Iris pigment epithelial cell (primary cell): Measurements from ENCODE around the gene KRT86.
A peak's percentile ranks its signal among the peaks of the same experiment; 100 is the strongest.

Experiments used
- DNase-seq: peaks from one replicate; pipeline ENCODE4 v3.0.0-alpha.2; 2011; ENCODE audit warnings: low read depth

Gene KRT86

DNA sequence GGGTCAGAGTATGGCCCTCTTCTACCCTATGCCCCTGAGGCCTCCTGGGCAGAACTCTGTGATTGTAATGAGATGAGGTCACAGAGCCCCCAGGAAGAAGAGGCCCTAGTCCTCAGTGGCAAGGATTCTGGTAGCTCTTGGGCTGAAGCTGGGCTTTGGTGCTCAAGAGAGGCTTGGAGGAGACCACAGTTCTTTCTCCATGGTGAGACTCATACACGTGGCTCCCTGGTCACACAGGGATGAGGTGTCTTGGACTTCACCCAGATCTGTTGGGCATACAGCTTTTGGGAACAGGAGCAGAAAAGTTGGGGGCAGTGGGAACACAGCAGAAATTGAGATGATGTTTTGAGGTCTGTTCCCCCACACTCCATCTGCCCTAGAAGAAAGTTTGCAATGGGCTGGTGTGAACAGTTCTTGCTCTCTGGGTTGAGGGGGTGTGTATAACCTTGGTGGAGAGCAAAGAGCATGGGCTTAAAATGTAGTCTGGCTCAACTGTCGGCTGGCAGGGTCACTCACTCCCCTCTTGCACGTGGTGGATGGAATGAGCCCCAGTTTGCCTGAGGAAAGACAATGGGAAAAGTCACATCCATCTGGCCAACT is at the start of gene KRT86:
Gene KRT86, plus strand, starts transcription at position 125 of the 600 bp plus-strand sequence. CDS start 27,272 bp downstream, outside the sequence.
- no peak for DNase-seq

DNA sequence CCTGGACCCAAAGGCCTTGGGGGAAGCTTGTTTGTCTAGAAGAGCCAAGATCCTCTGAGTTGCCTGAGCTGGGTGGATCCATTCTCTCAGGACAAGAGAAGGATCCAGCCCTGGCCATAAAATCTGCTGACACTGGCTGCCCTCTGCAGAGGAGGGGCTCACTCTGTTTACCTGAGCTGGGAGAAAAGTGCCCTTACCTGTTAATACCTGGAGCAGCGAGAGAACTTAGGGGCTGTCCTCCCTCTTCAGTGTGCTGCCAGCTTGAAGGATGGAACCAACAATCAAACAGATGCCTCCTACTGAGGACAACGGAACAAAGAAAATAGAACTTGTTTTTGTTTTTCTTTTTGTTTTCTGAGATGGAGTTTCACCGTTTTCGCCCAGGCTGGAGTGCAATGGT is 48.7 kb upstream of the KRT86 start:
- DNase-seq, result no peak

DNA sequence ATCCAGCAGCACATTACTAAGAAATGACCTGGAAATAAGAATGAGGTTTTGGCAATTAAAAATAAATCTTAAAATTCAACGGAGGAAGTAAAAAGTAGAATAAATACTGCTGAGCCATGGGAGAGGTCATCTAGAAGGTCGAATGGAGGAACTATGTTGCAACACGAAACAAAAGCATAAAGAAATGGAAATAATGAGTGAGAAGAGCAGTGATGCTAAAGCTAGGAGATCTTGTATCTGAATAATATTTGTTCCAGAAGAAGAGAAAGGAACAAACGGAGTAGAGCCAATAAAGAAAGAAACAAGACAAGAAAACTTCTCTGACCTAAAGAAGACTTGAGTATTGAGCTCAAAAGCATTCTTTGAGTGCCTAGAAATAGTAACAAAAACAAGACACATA is 48.0 kb upstream of the KRT86 start:
- DNase-seq, result peak; percentile 63

DNA sequence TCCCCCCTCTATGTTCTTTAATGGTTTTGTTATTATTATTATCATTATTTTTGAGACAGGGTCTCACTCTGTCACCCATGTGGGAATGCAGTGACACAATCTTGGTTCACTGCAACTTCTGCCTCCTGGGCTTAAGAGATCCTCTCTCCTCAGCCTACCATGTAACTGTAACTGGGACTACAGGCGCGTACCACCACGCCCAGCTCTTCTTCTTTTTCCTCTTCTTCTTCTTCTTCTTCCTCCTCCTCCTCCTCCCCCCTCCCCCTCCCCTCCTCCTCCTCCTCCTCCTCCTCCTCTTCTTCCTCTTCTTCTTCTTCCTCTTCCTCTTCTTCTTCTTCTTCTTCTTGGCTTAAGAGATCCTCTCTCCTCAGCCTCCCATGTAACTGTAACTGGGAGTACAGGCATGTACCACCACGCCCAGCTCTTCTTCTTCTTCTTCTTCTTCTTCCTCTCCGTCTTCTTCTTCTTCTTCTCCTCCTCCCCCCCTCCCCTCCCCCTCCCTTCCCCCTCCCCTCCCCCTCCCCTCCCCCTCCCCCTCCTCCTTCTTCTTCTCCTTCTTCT is 46.8 kb upstream of the KRT86 start:
- no peak for DNase-seq

DNA sequence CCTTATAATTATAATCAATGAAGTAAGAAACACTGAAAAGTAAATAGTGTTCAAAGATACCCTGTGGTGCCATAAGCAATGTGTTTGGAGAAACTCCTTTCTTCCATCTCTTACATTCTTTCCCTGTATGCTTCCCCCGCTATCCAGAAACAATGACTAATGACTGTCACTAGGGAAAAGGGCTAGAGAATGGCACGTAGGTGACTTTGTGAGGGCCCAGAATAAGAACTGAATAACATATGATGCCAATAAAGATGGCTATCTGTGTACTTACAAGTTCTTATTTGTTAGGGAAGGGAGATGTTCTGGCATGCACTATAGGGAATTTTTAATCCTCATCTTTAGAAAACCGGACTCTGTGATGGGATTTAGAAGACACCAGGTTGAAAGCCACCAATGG is 46.1 kb upstream of the KRT86 start:
- no peak for DNase-seq

DNA sequence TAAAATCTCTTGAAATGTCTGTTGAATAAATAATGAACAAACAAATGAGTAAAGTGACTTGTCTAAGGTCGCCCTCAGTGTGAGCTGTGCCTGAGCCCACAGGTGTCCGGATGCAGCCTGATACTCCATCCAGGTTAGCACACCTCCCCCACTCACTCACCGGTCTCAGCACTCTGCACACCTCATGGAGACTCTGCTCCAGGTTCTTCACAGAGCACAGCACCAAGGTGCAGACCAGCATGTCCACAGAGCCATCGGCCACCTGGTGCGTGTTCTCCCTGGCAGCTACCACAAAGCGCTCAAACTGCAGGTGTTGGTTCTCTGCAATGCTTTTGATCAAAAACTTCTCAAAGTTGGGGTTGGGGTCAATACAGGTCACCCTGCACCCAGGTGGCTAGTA is 45.5 kb upstream of the KRT86 start:
- no peak for DNase-seq

DNA sequence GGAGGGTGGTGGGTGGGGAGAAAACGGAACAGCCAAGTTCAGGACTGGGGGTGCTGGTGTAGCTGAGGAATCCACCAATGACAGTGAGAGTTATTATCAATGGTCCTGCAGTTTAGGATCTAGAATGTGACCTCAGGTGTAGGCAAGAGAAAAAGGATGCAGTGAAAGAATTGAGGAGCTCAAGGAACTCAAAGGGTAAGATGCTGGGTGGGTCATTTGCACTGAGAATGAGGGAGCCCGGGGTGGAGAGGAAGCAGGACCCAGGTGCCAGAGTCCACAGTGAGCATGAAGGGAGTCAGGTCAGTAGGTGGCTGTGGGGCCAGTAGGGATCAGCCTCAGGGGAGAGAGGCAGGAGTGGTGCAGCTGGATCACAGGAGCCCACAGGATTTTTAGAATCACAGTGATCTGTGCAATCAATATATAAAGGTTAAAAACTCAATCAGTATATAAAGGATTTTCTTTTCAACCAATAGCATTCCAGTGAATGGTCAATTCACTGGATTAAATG is 44.6 kb upstream of the KRT86 start:
- no peak for DNase-seq

DNA sequence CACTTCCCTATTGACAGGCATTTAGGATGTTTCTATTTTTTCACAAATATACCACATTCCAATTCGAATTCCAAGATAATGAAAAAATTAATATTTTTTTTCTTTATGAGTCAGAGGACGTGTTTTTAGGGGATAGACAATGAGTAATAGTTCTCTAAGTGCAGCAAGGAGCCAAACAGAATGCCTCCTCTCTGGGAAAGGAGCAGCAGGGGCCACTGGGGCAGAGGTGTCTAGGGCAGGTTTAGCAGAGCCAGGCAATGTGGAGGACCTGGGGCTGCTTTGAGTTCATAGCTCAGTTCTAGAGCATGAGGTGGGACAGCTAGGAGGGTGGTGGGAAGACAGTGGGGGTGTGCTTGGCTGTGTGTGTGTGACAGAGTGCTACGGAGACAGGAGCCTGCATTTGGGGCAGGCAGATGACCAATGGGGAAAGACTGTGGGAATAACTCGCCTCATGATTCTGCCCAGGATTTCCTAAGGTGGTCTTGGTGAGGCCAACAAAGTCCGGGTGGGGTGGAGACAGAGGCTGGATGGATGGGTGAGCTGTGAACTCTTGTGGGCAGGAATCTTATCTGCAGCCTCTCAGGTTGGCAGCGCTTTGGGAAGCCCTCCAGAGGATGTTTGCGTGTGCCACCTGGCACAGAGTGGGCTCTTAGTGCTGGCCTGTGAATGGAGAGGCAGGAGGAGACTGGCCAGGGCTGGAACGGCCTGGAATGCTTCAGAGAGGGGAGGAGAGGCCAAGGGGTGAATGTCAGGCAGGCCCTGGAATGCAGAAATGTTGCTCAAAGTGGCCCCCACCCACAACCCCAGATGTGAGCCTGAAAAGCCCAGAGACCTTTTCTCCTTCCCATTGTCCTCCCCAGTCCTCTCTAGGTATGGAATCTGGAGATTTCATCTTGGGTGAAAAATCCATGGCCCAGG is 43.8 kb upstream of the KRT86 start:
- peak; percentile 88 for DNase-seq

DNA sequence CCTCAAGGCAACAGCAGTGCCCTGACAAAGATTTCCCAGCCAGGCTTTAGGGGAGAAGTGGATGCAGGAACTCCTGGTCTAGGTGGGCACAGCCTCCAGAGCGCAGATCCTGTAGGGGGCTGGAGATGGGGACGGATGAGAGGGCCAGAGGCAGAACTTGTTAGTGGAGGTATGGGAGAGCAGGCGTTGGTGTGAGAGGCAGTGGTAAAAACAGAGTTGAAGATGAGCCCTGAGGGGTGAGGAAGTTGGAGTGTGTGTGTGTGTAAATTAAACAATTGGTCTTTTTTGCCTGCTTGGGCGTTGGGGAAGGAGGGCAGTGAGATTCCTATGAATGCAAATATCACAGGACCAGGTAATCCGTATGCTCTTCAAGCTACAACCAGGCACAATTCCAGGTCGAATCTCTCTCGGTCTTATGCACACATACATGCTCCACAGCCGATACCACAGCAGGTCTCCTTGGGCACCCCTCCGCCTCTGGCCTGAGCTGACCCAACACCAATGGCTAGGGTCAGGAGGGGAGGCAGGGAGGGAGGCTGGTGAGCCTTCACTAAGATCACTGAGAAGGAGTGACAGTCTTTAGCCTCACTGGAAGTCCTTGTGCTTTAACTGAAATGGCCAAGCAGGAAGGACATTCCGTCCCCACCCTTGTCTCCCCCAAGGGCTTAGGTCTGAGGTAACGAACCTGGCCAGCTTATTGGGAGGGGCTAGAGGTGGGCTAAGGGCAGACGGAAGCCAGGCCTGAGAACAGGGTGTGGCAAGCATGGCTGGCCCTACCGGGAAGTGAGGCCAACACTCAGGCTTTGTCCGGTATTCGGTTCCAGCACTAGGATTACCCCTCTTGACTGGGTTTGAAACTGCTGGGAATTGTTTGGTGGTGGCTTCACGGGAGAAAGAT is 42.9 kb upstream of the KRT86 start:
- DNase-seq, result no peak

DNA sequence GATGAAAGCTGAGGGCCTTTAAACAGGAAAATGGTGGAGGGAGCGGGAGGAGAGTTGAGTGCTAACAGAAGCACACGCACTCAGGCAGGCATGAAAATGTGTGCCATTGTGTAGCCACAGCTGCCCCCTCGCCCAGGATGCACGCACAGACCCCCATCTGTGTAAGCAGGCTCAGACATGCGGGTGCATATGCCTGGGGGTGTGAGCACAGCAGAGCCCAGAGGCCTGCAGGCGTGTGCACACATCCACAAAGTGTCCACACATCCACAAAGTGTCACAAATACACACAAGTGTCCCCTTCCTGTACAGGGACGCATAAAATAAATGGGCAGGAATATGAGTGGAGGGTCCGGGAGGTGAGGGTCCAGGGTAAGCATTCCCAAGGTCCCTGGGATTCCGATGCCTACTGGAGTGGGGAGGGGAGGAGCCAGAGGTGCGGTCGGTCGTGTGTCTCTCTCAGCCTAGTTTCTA is 42.2 kb upstream of the KRT86 start:
- DNase-seq, result no peak

DNA sequence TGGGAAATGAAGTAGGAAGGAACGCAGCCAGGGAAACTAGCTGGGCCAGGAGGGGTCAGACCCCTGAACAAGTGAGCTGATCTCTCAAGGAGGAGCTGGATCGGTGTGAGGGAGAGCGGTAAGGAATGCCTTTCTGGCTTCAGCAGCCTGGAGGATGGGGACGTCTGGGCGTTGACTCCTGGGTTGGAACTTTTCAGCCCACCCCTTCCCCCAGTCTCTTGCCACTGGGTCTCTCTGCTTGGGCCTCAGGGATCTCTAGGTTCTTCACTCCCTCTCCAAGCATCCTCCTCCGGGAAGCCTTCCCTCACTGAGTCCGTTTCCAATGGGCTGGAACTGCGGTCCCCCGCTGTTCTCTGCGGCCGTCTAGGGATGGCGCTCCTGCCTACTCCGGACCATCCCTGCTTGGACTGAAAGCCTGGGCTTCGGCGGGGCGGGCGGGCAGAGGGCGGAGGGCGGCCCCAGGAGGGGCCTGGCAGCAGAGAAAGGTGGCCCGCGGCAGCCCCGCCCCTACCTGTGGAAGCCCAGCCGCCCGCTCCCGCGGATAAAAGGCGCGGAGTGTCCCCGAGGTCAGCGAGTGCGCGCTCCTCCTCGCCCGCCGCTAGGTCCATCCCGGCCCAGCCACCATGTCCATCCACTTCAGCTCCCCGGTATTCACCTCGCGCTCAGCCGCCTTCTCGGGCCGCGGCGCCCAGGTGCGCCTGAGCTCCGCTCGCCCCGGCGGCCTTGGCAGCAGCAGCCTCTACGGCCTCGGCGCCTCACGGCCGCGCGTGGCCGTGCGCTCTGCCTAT is 41.6 kb upstream of the KRT86 start, which contains the start of gene KRT7:
Gene KRT7, plus strand, starts transcription at position 570 of the 788 bp plus-strand sequence. Its CDS starts 54 bp downstream, at position 624.
- peak; percentile 36 for DNase-seq

DNA sequence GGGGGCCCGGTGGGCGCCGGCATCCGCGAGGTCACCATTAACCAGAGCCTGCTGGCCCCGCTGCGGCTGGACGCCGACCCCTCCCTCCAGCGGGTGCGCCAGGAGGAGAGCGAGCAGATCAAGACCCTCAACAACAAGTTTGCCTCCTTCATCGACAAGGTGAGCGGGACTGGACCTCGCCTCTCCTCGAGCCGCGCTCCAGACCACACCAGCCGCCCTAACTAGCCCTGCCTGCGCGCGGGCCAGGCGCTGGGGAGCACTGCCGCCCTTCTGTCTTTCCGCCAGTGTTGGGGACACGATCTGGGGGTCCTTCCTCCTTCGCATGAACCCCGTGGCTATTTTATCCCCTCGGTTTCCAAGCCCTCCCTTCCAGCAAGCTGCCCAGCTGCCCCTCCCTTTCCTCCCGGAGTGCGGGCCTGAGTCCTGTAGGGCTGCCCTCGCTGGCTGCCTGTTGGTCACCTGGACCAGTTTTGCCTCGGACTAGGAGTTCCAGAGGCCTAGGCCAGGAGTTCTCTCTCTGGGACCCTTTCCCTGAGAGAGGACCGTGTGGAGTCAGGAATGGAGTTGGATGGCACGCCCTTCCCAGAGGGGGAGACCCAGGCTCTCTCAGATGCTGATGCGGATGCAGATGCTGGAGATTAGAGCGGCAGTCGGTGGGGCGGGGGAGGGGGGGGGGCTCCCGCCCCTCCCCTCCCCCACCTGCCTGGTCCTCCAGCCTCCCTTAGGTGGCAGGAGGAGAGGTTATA is 40.8 kb upstream of the KRT86 start:
- DNase-seq, result no peak

DNA sequence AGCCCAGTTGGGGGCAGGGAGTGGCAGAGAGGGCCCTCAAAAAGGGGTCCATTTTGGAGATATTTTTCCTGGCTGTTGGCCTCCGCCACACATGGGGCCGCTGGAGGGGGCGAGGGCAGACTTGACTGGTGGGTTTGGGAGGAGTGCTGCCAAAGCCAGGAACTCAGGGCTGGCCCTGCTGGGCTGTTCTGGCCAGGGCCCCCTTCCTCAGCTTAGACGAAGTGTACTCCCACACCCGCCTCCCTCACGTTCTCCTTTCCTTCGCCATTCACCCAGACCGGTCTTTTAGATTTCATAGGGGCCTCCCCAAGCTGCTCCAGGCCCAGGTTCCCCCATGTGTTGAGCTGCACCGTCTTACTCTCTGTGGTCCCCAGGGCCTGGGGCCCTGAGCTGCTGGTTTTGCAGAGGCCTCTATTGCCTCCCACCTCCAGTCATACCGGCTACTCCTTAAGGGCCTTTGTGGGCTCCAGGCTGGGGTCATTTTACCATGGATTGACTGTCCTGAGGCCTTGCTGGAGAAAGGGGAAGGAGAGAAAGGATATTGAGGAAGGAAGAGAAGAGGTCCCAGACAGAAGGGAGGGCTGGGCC is 40.1 kb upstream of the KRT86 start:
- no peak for DNase-seq

DNA sequence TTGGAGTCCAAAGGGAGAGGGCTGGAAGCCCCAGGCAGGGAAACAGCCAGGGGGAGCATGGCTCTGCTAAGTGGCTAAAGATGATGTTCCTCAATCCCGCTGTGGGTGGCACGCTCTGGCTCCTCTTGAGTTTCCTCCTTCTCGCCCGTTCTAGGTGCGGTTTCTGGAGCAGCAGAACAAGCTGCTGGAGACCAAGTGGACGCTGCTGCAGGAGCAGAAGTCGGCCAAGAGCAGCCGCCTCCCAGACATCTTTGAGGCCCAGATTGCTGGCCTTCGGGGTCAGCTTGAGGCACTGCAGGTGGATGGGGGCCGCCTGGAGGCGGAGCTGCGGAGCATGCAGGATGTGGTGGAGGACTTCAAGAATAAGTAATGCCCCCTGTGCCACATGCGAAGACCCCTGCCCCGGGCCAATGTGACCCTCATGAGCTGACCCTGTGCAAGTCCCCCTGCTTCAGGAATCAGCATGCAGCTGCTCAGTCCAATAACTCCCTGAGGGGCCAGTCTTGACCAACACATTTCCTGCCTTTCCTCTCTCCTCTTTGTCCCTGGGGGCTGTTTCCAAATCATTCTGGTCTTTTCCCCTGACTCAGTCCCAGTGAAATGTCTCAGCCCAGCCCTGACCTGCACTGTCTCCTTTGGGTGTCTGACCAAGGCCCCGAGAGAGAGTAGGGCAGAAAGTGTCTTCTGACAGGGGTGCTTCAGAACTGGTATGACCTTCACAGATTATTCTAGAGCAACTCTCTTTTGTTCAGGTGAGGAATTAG is 39.3 kb upstream of the KRT86 start:
- no peak for DNase-seq

DNA sequence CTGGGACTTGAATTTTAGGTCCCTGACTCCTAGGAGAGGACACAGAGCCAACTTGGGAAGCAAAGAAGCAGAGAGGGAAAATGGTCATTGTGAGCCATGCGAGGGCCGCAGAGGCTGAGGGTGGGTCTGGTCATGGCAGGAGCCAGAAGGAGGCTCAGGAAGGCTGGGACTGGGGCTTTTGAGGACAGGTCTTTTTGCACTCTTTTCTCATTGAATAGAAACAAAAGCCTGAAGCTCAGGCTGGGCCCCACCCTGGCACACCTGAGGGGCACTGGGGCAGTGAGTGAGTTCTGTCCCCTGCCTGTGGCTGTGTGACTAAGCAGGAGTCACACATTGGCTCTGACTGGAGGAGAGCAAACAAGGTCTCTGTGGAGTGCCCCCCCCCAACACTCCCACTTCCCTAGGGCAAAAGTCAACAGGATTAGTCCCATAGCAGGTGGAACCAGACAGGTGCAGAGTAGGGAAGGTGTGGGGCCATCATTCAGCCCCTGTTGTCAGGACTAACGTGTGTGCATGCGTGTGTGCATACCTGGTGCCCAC is 38.6 kb upstream of the KRT86 start:
- DNase-seq, result no peak

DNA sequence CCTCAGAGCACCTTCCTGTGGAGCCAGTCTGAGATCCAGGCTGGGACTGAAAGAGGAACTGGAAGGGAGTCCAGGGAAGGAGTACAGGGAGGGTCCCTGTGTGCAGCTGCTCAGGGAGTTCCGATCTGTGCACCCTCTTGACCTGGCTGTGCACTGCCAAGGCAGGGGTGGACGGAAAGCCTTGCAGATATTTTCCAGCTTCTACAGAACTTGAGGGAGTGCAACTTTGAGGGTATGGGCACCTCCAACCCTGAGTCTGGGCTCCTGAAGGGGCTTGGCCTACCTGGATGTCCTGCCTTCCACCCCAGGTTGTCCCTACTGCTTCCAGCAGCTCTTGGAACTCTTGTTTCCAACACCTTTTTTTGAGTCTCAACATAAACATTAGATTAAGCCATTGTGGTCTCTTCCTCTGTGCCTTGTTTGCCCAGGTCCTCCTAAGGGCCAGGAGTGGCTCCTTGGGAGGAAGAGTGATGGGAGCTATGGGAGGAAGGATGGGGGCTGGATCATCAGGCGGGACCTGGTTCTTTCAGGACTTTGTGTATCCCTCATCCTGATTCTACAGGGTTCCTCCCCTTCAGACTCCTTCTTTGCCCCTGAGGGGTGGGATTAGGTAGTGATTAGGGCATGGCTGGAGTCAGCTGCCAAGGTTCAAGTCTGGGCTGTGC is 37.9 kb upstream of the KRT86 start:
- no peak for DNase-seq

DNA sequence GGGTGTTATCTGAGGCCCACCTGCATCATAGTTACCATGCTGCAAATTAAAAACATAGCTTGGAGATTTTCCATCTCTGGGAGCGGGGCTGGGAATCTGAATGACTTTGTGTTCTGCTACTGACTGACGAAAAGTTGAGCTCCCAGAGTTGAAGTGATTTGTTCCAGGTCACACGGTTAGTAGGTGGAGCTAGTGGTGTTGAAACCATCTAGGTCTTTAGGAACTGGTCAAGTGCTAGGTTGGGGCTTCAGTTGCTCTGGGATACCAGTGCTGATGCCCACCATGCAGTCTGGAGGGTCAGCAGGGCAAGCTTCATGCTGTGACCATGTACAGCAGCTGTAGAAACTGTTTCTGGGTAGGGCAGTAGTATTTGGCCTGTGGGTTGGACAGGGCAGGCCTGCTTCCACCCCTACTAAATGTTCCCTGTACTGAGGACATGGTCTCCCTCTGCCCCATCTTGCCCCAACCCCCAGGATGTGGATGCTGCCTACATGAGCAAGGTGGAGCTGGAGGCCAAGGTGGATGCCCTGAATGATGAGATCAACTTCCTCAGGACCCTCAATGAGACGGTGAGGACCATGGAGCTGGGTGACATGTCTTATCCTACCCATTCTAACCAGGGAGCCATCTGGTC is 36.1 kb upstream of the KRT86 start:
- DNase-seq, result no peak
